Body of pancreas (tissue), 4 donors: ENCODE measurements around the gene TMEM109.

ENCODE experiments used
- POLR2A ChIP-seq, 3 donors: fragments of 450-650 bp; IDR thresholded peaks; one replicate each; pipeline ENCODE4 v1.6.1; 2016; ENCODE audit warnings: antibody characterized with exemption in 3 of 3, mild to moderate bottlenecking in 2 of 3
- TF ChIP-seq, protein P1 (sequence below), 7 experiments: fragments of 450-650 bp in 4 of 7; fragments of 200-600 bp in 3 of 7; sonication (generic) in 3 of 7; IDR thresholded peaks; one replicate each; pipeline ENCODE4 v1.5.1; 2016 to 2019; ENCODE audit warnings: antibody characterized with exemption in 7 of 7

DNA sequence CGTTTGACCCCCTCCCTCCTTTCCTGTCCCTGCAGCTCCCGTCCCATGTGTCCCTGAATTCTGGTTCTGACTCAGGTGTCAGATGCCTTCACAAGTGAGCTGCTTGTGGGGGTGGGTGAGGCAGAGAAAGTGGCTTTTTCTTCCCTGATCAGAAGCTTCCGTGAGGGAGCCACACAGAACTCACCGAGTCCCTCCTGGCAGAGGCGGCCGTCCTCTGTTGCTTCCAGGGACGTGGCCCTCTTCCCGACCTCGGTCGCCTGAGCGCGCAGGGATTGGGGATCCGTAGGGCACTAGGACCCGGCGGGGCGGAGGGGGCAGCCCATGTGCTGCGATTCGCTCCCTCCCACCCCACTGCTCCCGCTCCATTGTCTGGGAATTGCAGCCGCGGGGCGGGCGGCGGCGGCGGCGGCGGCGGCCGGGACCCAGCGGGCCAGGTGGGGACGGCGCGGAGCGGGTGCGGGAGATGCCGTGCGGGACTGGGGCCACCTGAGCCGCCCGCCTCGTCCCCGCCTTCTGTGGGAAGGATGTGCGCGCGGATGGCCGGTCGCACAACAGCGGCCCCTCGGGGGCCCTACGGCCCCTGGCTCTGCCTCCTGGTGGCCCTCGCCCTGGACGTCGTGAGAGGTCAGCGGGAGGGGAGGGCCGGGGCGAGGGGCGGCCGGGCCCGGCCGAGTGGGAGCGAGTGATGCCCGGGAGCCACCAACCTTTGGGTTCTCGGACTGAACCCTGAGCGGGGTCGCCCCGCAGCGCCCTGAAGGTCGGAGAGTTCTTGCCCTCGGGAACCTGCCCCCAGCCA is 10.3 kb downstream of the TMEM109 start, which contains the start of gene TMEM132A:
- TF ChIP-seq POLR2A (IDR thresholded peaks at IDR 0.05), result no peak
- TF ChIP-seq, protein P1, sequence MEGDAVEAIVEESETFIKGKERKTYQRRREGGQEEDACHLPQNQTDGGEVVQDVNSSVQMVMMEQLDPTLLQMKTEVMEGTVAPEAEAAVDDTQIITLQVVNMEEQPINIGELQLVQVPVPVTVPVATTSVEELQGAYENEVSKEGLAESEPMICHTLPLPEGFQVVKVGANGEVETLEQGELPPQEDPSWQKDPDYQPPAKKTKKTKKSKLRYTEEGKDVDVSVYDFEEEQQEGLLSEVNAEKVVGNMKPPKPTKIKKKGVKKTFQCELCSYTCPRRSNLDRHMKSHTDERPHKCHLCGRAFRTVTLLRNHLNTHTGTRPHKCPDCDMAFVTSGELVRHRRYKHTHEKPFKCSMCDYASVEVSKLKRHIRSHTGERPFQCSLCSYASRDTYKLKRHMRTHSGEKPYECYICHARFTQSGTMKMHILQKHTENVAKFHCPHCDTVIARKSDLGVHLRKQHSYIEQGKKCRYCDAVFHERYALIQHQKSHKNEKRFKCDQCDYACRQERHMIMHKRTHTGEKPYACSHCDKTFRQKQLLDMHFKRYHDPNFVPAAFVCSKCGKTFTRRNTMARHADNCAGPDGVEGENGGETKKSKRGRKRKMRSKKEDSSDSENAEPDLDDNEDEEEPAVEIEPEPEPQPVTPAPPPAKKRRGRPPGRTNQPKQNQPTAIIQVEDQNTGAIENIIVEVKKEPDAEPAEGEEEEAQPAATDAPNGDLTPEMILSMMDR (IDR thresholded peaks at IDR 0.05), result no peak
